Astrocyte of the spinal cord (primary cell): ENCODE data around the gene SUGT1.

Experiments used
- DNase-seq: peaks from one replicate; pipeline ENCODE4 v3.0.0; 2011; ENCODE audit warnings: low read depth, low spot score
- H3K4me3 ChIP-seq: 2 replicates; pipeline ENCODE4 v1.5.1; 2011; ENCODE audit warnings: low read depth, mild to moderate bottlenecking, low read length, moderate library complexity
- CTCF ChIP-seq: IDR thresholded peaks from 2 replicates; pipeline ENCODE4 v1.5.1; 2012; ENCODE audit warnings: low read depth, mild to moderate bottlenecking, low read length, inconsistent platforms
- in situ Hi-C: cut with HindIII; loops from 2 replicates; pipeline ENCODE4 v1.10.0; 2017; ENCODE audit warnings: low sequenced_read_pairs

The SUGT1 gene

GRCh38 chr13:52746141-52746540, 93.5 kb downstream of the SUGT1 start:
- in situ Hi-C loops = no loop called here
- TF ChIP-seq CTCF = no peak
- DNase-seq = no peak
- no peak overlapping the region for H3K4me3 ChIP-seq

- in situ Hi-C loops = no loop called here
- no peak for TF ChIP-seq CTCF
- H3K4me3 ChIP-seq = no peak overlapping the region
- DNase-seq = no peak
These were observed 96.8 kb downstream of the SUGT1 start for GRCh38 chr13:52749419-52749818.
